ENCODE measurements around the gene RAD51C.
"Not testable (repeated sequence)": the region's sequence is repeated elsewhere in the genome, so short reads cannot be mapped to it uniquely, and the experiment has no call there.

RAD51C gene

GRCh38 chr17:58759522-58759921 lies 67.1 kb downstream of the RAD51C start:
- DNase-seq, result no peak
- H3K4me2 ChIP-seq (ENCODE audit: low read length), result no peak overlapping the region
- no peak overlapping the region for H4K8ac ChIP-seq (ENCODE audit: low read depth, low read length)
- no peak overlapping the region for H2BK15ac ChIP-seq (replicated peaks; ENCODE audit: low read depth)
- H2BK5ac ChIP-seq (ENCODE audit: low read length), result no peak overlapping the region
- H3K18ac ChIP-seq (ENCODE audit: low read length), result no peak overlapping the region
- no peak overlapping the region for H2AK5ac ChIP-seq (ENCODE audit: low read length)
- H3K36me3 ChIP-seq (ENCODE audit: control insufficient read depth, insufficient read depth, low read length), result no peaks in the 10 kb centered on the region
- H2BK120ac ChIP-seq (ENCODE audit: low read depth, low read length), result no peak overlapping the region
- no peak overlapping the region for H3K4ac ChIP-seq (ENCODE audit: low read depth, low read length)
- no peak overlapping the region for H3K27ac ChIP-seq (ENCODE audit: low read depth, low read length)
- no CpG with 5 or more reads among the region's 2 CpGs for WGBS (ENCODE audit: extremely low coverage, insufficient coverage, low lambda C conversion rate)
- H3K9ac ChIP-seq (ENCODE audit: low read length), result no peak overlapping the region
- no peaks in the 10 kb centered on the region for H3K79me1 ChIP-seq (ENCODE audit: low read length)
- peaks cover 6% of the 10 kb centered on the region for H3K27me3 ChIP-seq (ENCODE audit: insufficient read depth, low read length, poor library complexity)
- no peak overlapping the region for H4K5ac ChIP-seq (ENCODE audit: low read length)
- H3K4me1 ChIP-seq (ENCODE audit: control insufficient read depth, low read depth, low read length), result peaks cover 2% of the 10 kb centered on the region
- H3K56ac ChIP-seq (ENCODE audit: low read length), result no peak overlapping the region
- H3K79me2 ChIP-seq (ENCODE audit: control insufficient read depth, insufficient read depth, low read length), result no peaks in the 10 kb centered on the region
- no peak overlapping the region for H3K4me3 ChIP-seq (ENCODE audit: low read length)
- H3K23ac ChIP-seq (ENCODE audit: low read length), result no peak overlapping the region

- H3K9ac ChIP-seq (ENCODE audit: low read length), result no peak overlapping the region
- no peaks in the 10 kb centered on the region for H3K79me2 ChIP-seq (ENCODE audit: control insufficient read depth, insufficient read depth, low read length)
- no CpG with 5 or more reads among the region's 2 CpGs for whole genome bisulfite sequencing (ENCODE audit: extremely low coverage, insufficient coverage, low lambda C conversion rate)
- H2BK120ac ChIP-seq (ENCODE audit: low read depth, low read length), result no peak overlapping the region
- H3K23ac ChIP-seq (ENCODE audit: low read length), result no peak overlapping the region
- H3K79me1 ChIP-seq (ENCODE audit: low read length), result no peaks in the 10 kb centered on the region
- H3K27me3 ChIP-seq (ENCODE audit: insufficient read depth, low read length, poor library complexity), result peaks cover 6% of the 10 kb centered on the region
- H2BK5ac ChIP-seq (ENCODE audit: low read length), result no peak overlapping the region
- H4K8ac ChIP-seq (ENCODE audit: low read depth, low read length), result no peak overlapping the region
- no peak for DNase-seq
- H4K5ac ChIP-seq (ENCODE audit: low read length), result no peak overlapping the region
- H3K56ac ChIP-seq (ENCODE audit: low read length), result no peak overlapping the region
- no peak overlapping the region for H3K4ac ChIP-seq (ENCODE audit: low read depth, low read length)
- peaks cover 2% of the 10 kb centered on the region for H3K4me1 ChIP-seq (ENCODE audit: control insufficient read depth, low read depth, low read length)
- no peaks in the 10 kb centered on the region for H3K36me3 ChIP-seq (ENCODE audit: control insufficient read depth, insufficient read depth, low read length)
- no peak overlapping the region for H2BK15ac ChIP-seq (replicated peaks; ENCODE audit: low read depth)
- no peak overlapping the region for H2AK5ac ChIP-seq (ENCODE audit: low read length)
- H3K4me2 ChIP-seq (ENCODE audit: low read length), result no peak overlapping the region
- no peak overlapping the region for H3K4me3 ChIP-seq (ENCODE audit: low read length)
- no peak overlapping the region for H3K18ac ChIP-seq (ENCODE audit: low read length)
- H3K27ac ChIP-seq (ENCODE audit: low read depth, low read length), result no peak overlapping the region
Observed at GRCh38 chr17:58760248-58760647, 67.8 kb downstream of the RAD51C start.

GRCh38 chr17:58763263-58763662 lies 70.9 kb downstream of the RAD51C start:
- no peak overlapping the region for H3K18ac ChIP-seq (ENCODE audit: low read length)
- no peak overlapping the region for H3K23ac ChIP-seq (ENCODE audit: low read length)
- H3K4ac ChIP-seq (ENCODE audit: low read depth, low read length), result no peak overlapping the region
- H4K8ac ChIP-seq (ENCODE audit: low read depth, low read length), result no peak overlapping the region
- H3K79me2 ChIP-seq (ENCODE audit: control insufficient read depth, insufficient read depth, low read length), result no peaks in the 10 kb centered on the region
- H3K27ac ChIP-seq (ENCODE audit: low read depth, low read length), result no peak overlapping the region
- no peak overlapping the region for H3K9ac ChIP-seq (ENCODE audit: low read length)
- no peak for DNase-seq
- no peak overlapping the region for H3K4me2 ChIP-seq (ENCODE audit: low read length)
- H2BK5ac ChIP-seq (ENCODE audit: low read length), result no peak overlapping the region
- no peaks in the 10 kb centered on the region for H3K4me1 ChIP-seq (ENCODE audit: control insufficient read depth, low read depth, low read length)
- H3K36me3 ChIP-seq (ENCODE audit: control insufficient read depth, insufficient read depth, low read length), result no peaks in the 10 kb centered on the region
- no peaks in the 10 kb centered on the region for H3K27me3 ChIP-seq (ENCODE audit: insufficient read depth, low read length, poor library complexity)
- no peaks in the 10 kb centered on the region for H3K79me1 ChIP-seq (ENCODE audit: low read length)
- no peak overlapping the region for H3K56ac ChIP-seq (ENCODE audit: low read length)
- no peak overlapping the region for H2BK120ac ChIP-seq (ENCODE audit: low read depth, low read length)
- H2AK5ac ChIP-seq (ENCODE audit: low read length), result no peak overlapping the region
- no peak overlapping the region for H4K5ac ChIP-seq (ENCODE audit: low read length)
- H3K4me3 ChIP-seq (ENCODE audit: low read length), result no peak overlapping the region
- H2BK15ac ChIP-seq (replicated peaks; ENCODE audit: low read depth), result no peak overlapping the region
- WGBS (ENCODE audit: extremely low coverage, insufficient coverage, low lambda C conversion rate), result no CpG with 5 or more reads among the region's 1 CpG

- Histone ChIP-seq H3K4ac (ENCODE audit: low read depth, low read length) (no peak overlapping the region), H3K4me2 (ENCODE audit: low read length) (no peak overlapping the region), H3K79me1 (ENCODE audit: low read length) (no peaks in the 10 kb centered on the region), H3K4me3 (ENCODE audit: low read length) (no peak overlapping the region), H3K27ac (ENCODE audit: low read depth, low read length) (no peak overlapping the region), H3K56ac (ENCODE audit: low read length) (no peak overlapping the region), H3K27me3 (ENCODE audit: insufficient read depth, low read length, poor library complexity) (no peaks in the 10 kb centered on the region), H2BK15ac (replicated peaks; ENCODE audit: low read depth) (no peak overlapping the region), H3K36me3 (ENCODE audit: control insufficient read depth, insufficient read depth, low read length) (no peaks in the 10 kb centered on the region), H4K5ac (ENCODE audit: low read length) (no peak overlapping the region), H3K79me2 (ENCODE audit: control insufficient read depth, insufficient read depth, low read length) (no peaks in the 10 kb centered on the region), H3K23ac (ENCODE audit: low read length) (no peak overlapping the region), H3K4me1 (ENCODE audit: control insufficient read depth, low read depth, low read length) (no peaks in the 10 kb centered on the region), H3K18ac (ENCODE audit: low read length) (no peak overlapping the region), H2AK5ac (ENCODE audit: low read length) (no peak overlapping the region), H2BK120ac (ENCODE audit: low read depth, low read length) (no peak overlapping the region), H3K9ac (ENCODE audit: low read length) (no peak overlapping the region), H4K8ac (ENCODE audit: low read depth, low read length) (no peak overlapping the region), H2BK5ac (ENCODE audit: low read length) (no peak overlapping the region)
- no peak for DNase-seq
- WGBS (ENCODE audit: extremely low coverage, insufficient coverage, low lambda C conversion rate), result no CpG with 5 or more reads among the region's 5 CpGs
Observed at GRCh38 chr17:58764373-58764772, 72.0 kb downstream of the RAD51C start.

GRCh38 chr17:58778482-58778881 lies 86.1 kb downstream of the RAD51C start:
- H3K56ac ChIP-seq (ENCODE audit: low read length); H3K4me2 ChIP-seq (ENCODE audit: low read length); H3K79me1 ChIP-seq (ENCODE audit: low read length); H2AK5ac ChIP-seq (ENCODE audit: low read length); H2BK120ac ChIP-seq (ENCODE audit: low read depth, low read length); H3K4me1 ChIP-seq (ENCODE audit: control insufficient read depth, low read depth, low read length); DNase-seq; H4K8ac ChIP-seq (ENCODE audit: low read depth, low read length); H4K5ac ChIP-seq (ENCODE audit: low read length); H3K9ac ChIP-seq (ENCODE audit: low read length); H3K36me3 ChIP-seq (ENCODE audit: control insufficient read depth, insufficient read depth, low read length); H2BK15ac ChIP-seq (replicated peaks; ENCODE audit: low read depth); H2BK5ac ChIP-seq (ENCODE audit: low read length); H3K79me2 ChIP-seq (ENCODE audit: control insufficient read depth, insufficient read depth, low read length); H3K27ac ChIP-seq (ENCODE audit: low read depth, low read length); H3K23ac ChIP-seq (ENCODE audit: low read length); H3K4me3 ChIP-seq (ENCODE audit: low read length); H3K4ac ChIP-seq (ENCODE audit: low read depth, low read length); H3K27me3 ChIP-seq (ENCODE audit: insufficient read depth, low read length, poor library complexity); H3K18ac ChIP-seq (ENCODE audit: low read length): not testable (repeated sequence)
- no CpG with 5 or more reads among the region's 5 CpGs for WGBS (ENCODE audit: extremely low coverage, insufficient coverage, low lambda C conversion rate)

GRCh38 chr17:58779446-58779845 lies 87.0 kb downstream of the RAD51C start:
- Histone ChIP-seq H3K4me2 (ENCODE audit: low read length) (no peak overlapping the region), H2BK5ac (ENCODE audit: low read length) (no peak overlapping the region), H3K18ac (ENCODE audit: low read length) (no peak overlapping the region), H3K9ac (ENCODE audit: low read length) (no peak overlapping the region), H4K8ac (ENCODE audit: low read depth, low read length) (no peak overlapping the region), H4K5ac (ENCODE audit: low read length) (no peak overlapping the region), H3K79me2 (ENCODE audit: control insufficient read depth, insufficient read depth, low read length) (no peaks in the 10 kb centered on the region), H2BK15ac (replicated peaks; ENCODE audit: low read depth) (no peak overlapping the region), H3K27ac (ENCODE audit: low read depth, low read length) (no peak overlapping the region), H3K27me3 (ENCODE audit: insufficient read depth, low read length, poor library complexity) (no peaks in the 10 kb centered on the region), H3K36me3 (ENCODE audit: control insufficient read depth, insufficient read depth, low read length) (no peaks in the 10 kb centered on the region), H2AK5ac (ENCODE audit: low read length) (no peak overlapping the region), H2BK120ac (ENCODE audit: low read depth, low read length) (no peak overlapping the region), H3K56ac (ENCODE audit: low read length) (no peak overlapping the region), H3K4me3 (ENCODE audit: low read length) (no peak overlapping the region), H3K23ac (ENCODE audit: low read length) (no peak overlapping the region), H3K4ac (ENCODE audit: low read depth, low read length) (no peak overlapping the region), H3K79me1 (ENCODE audit: low read length) (no peaks in the 10 kb centered on the region), H3K4me1 (ENCODE audit: control insufficient read depth, low read depth, low read length) (no peaks in the 10 kb centered on the region)
- DNase-seq, result no peak
- no CpG with 5 or more reads among the region's 1 CpG for WGBS (ENCODE audit: extremely low coverage, insufficient coverage, low lambda C conversion rate)

All from mesendoderm (in vitro differentiated cells).